ENCODE measurements around the gene FGFR2.

The FGFR2 gene

GRCh38 chr10:121551210-121551885 is 46.9 kb downstream of the FGFR2 start:
- no peak for DNase-seq

GRCh38 chr10:121544301-121544869 is 53.9 kb downstream of the FGFR2 start:
- no peak for DNase-seq

GRCh38 chr10:121543545-121543944 is 54.7 kb downstream of the FGFR2 start:
- DNase-seq: no peak

GRCh38 chr10:121541450-121542120 is 56.7 kb downstream of the FGFR2 start:
- DNase-seq: no peak

- DNase-seq: no peak
These were observed 57.4 kb downstream of the FGFR2 start for GRCh38 chr10:121540732-121541395.

GRCh38 chr10:121539786-121540185 is 58.5 kb downstream of the FGFR2 start:
- no peak for DNase-seq

- DNase-seq: no peak
These were observed 61.8 kb downstream of the FGFR2 start for GRCh38 chr10:121536310-121536913.

GRCh38 chr10:121535381-121535780 is 62.9 kb downstream of the FGFR2 start:
- DNase-seq: no peak

- no peak for DNase-seq
These were observed 65.9 kb downstream of the FGFR2 start for GRCh38 chr10:121532292-121532864.

GRCh38 chr10:121531830-121532178 is 66.4 kb downstream of the FGFR2 start:
- no peak for DNase-seq

GRCh38 chr10:121531076-121531829 is 67.0 kb downstream of the FGFR2 start:
- DNase-seq: no peak

- DNase-seq: no peak
These were observed 67.7 kb downstream of the FGFR2 start for GRCh38 chr10:121530481-121531075.

- DNase-seq: no peak
These were observed 70.6 kb downstream of the FGFR2 start for GRCh38 chr10:121527690-121528089.

- no peak for DNase-seq
These were observed 71.4 kb downstream of the FGFR2 start for GRCh38 chr10:121526801-121527221.

- no peak for DNase-seq
These were observed 72.0 kb downstream of the FGFR2 start for GRCh38 chr10:121526135-121526790.

GRCh38 chr10:121525251-121526134 is 72.8 kb downstream of the FGFR2 start:
- no peak for DNase-seq

GRCh38 chr10:121524157-121524817 is 74.0 kb downstream of the FGFR2 start:
- DNase-seq: no peak

GRCh38 chr10:121522831-121523230 is 75.4 kb downstream of the FGFR2 start:
- no peak for DNase-seq

GRCh38 chr10:121521794-121522556 is 76.3 kb downstream of the FGFR2 start:
- DNase-seq: no peak
